NB4 (cell line): ENCODE measurements around the gene EZR.

Experiments
- DNase-seq: peaks from one replicate; pipeline ENCODE4 v3.0.0; 2010; ENCODE audit warnings: low read depth
- H3K4me3 ChIP-seq: one replicate; pipeline ENCODE4 v1.5.1; 2011; ENCODE audit warnings: mild to moderate bottlenecking, low read depth, low read length, moderate library complexity
- MYC ChIP-seq: IDR thresholded peaks from 2 replicates; pipeline ENCODE4 v1.6.1; 2011; ENCODE audit warnings: low read depth, low read length
- POLR2A ChIP-seq: IDR thresholded peaks from 2 replicates; pipeline ENCODE4 v1.6.1; 2011; ENCODE audit warnings: mild to moderate bottlenecking; ENCODE audit not compliant: insufficient read length; ENCODE audit errors: extremely low read depth
- TF ChIP-seq, protein P1 (sequence below): IDR thresholded peaks from one replicate; pipeline ENCODE4 v1.5.1; 2012; ENCODE audit warnings: low read depth, low read length
- TF ChIP-seq, protein P2 (sequence below): IDR thresholded peaks from 2 replicates; pipeline ENCODE4 v1.6.1; 2011; ENCODE audit warnings: low read depth, low read length

EZR gene

DNA sequence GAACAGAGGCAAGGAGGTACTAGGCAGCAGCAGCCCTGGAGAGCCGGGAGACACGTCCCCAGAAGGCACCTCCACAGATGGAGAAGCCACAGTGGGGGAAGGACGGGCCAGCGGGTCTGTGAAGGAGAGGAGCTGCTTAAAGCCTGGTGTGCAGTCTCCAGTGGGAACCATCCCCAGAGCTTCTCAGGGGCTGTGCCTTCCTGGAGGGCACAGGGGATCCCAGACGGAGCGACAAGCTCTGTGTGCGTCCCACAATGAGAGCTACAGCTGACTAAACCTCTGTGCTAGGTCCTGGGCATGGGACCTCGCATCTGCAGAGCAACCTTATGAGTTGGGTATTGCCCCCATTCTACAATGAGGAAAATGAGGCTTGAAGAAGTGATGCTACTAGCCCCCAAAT is 50.7 kb downstream of the EZR start:
- TF ChIP-seq POLR2A: no peak
- TF ChIP-seq, protein P1, sequence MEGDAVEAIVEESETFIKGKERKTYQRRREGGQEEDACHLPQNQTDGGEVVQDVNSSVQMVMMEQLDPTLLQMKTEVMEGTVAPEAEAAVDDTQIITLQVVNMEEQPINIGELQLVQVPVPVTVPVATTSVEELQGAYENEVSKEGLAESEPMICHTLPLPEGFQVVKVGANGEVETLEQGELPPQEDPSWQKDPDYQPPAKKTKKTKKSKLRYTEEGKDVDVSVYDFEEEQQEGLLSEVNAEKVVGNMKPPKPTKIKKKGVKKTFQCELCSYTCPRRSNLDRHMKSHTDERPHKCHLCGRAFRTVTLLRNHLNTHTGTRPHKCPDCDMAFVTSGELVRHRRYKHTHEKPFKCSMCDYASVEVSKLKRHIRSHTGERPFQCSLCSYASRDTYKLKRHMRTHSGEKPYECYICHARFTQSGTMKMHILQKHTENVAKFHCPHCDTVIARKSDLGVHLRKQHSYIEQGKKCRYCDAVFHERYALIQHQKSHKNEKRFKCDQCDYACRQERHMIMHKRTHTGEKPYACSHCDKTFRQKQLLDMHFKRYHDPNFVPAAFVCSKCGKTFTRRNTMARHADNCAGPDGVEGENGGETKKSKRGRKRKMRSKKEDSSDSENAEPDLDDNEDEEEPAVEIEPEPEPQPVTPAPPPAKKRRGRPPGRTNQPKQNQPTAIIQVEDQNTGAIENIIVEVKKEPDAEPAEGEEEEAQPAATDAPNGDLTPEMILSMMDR: no peak
- no peak for TF ChIP-seq MYC
- TF ChIP-seq, protein P2, sequence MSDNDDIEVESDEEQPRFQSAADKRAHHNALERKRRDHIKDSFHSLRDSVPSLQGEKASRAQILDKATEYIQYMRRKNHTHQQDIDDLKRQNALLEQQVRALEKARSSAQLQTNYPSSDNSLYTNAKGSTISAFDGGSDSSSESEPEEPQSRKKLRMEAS: no peak
- no peak for DNase-seq
- H3K4me3 ChIP-seq: no peak overlapping the region

DNA sequence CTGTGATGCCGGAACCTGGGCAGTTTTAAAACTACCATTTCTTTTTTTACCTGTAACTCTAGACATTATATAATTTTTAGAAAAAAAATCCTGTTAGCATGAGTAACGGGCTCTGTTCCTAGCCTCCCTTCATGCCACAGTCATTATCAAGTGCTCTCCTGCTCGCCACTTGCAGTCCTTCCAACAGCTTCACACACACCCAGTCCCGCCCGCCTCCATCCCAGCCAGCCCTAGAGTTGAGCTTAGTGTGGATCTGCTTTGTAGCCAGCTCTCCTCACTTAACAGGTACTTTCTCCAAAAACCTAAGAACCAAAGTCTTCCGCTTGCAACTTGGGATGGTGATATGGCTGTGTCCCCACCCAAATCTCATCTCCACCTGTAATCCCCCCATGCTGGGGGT is 51.5 kb downstream of the EZR start:
- TF ChIP-seq, protein P2: no peak
- TF ChIP-seq, protein P1: no peak
- TF ChIP-seq MYC: no peak
- no peak for TF ChIP-seq POLR2A
- no peak for DNase-seq
- H3K4me3 ChIP-seq: no peak overlapping the region

DNA sequence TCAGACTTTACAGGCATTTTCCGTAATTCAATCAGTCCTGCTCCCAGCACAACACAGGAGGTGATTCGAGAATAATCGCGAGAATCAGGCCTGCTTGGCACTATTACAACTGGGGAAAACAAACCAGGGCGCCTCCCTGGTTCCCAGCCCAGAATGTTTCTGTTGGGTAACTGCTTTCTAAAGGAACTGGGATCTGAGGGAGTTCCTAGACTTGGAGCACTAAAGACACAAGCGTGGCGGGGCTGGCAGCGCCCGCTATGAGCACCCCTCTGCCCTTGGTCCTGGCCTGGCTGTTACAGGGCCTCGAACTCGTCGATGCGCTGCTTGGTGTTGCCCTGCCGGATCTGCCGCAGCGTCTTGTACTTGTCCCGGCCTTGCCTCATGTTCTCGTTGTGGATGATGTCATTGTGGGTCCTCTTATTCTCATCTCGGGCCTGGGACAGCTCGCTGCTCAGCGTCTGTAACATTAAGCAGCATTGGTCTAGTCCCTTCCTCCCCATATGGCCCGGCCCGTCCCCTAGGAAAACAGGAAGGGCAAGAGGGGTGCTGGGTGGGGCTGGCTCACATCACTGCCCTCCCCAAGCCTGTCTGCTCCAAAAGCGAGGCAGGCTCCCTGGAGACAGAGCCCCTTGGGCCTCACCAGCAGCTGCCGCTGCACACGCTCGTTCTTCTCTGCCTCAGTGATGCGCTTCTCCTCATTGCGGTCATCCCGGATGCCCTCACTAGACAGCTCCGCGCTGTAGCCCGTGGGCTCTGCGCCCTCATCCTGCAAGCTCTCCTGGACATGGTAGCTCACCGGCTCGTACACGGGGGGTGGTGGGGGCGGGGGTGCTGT is 52.3 kb downstream of the EZR start:
- H3K4me3 ChIP-seq: no peak overlapping the region
- TF ChIP-seq POLR2A (no peak), MYC (no peak)
- TF ChIP-seq, protein P1: no peak
- TF ChIP-seq, protein P2: no peak
- no peak for DNase-seq

DNA sequence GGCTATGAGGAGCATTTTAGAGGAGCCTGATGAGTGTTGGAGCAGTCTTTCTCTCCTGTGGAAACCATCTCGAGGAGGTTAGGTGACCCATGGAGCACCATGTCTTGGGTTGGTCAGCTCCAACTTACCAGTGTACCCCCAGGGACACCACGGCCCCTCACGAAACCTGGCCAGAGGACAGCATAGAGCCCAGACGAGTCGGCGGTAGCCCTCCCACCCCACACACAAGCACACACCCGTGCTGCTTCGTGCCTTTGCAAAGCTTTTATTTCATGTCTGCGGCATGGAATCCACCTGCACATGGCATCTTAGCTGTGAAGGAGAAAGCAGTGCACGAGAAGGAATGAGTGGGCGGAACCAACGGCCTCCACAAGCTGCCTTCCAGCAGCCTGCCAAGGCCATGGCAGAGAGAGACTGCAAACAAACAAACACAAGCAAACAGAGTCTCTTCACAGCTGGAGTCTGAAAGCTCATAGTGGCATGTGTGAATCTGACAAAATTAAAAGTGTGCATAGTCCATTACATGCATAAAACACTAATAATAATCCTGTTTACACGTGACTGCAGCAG is 53.6 kb downstream of the EZR start:
- no peak overlapping the region for H3K4me3 ChIP-seq
- no peak for TF ChIP-seq POLR2A
- TF ChIP-seq, protein P2: no peak
- no peak for TF ChIP-seq MYC
- TF ChIP-seq, protein P1: no peak
- no peak for DNase-seq

DNA sequence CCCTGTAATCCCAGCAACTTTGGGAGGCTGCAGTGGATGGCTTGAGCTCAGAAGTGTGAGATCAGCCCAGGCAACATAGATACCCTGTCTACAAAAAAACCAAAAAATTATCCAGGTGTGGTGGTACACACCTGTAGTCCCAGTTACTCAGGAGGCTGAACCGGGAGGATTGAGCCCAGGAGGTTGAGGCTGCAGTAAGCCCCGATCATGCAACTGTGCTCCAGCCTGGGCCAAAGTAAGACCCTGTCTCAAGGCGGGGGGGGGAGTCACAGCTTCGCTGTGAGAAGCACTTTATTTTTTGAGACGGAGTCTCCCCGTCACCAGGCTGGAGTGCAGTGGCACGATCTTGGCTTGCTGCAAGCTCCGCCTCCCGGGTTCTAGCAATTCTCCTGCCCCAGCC is 54.2 kb downstream of the EZR start:
- H3K4me3 ChIP-seq: no peak overlapping the region
- DNase-seq: no peak
- no peak for TF ChIP-seq POLR2A
- TF ChIP-seq, protein P1: no peak
- TF ChIP-seq, protein P2: no peak
